NCI-H446 (cell line): ENCODE measurements around the gene LAMTOR3.
A peak's percentile ranks its signal among the peaks of the same experiment; 100 is the strongest.

ENCODE experiments used
- DNase-seq, 2 experiments: peaks; one replicate each; lab custom pipeline; 2025; lab: John Stamatoyannopoulos, UW

The LAMTOR3 gene

GRCh38 chr4:99861120-99861905, 32.9 kb downstream of the LAMTOR3 start:
- no peak for DNase-seq

- no peak for DNase-seq
Measured at GRCh38 chr4:99860521-99860920, 33.7 kb downstream of the LAMTOR3 start.

- peak in 1 of 2 experiments; percentile 12 for DNase-seq
Measured at GRCh38 chr4:99859618-99860017, 34.6 kb downstream of the LAMTOR3 start.

GRCh38 chr4:99857307-99857706, 36.9 kb downstream of the LAMTOR3 start:
- DNase-seq = no peak

GRCh38 chr4:99856166-99856565, 38.1 kb downstream of the LAMTOR3 start:
- DNase-seq = no peak

GRCh38 chr4:99855678-99856077, 38.5 kb downstream of the LAMTOR3 start:
- no peak for DNase-seq

GRCh38 chr4:99853999-99854398, 40.2 kb downstream of the LAMTOR3 start:
- DNase-seq = no peak

GRCh38 chr4:99853190-99853589, 41.0 kb downstream of the LAMTOR3 start:
- DNase-seq = no peak

GRCh38 chr4:99852199-99852749, 42.0 kb downstream of the LAMTOR3 start:
- no peak for DNase-seq

GRCh38 chr4:99848591-99849001, 45.6 kb downstream of the LAMTOR3 start:
- no peak for DNase-seq

GRCh38 chr4:99847362-99847976, 46.8 kb downstream of the LAMTOR3 start:
- DNase-seq = no peak

- no peak for DNase-seq
Measured at GRCh38 chr4:99846891-99847290, 47.3 kb downstream of the LAMTOR3 start.

- DNase-seq = no peak
Measured at GRCh38 chr4:99845708-99846469, 48.3 kb downstream of the LAMTOR3 start.

GRCh38 chr4:99845179-99845578, 49.0 kb downstream of the LAMTOR3 start:
- no peak for DNase-seq

GRCh38 chr4:99844048-99844447, 50.2 kb downstream of the LAMTOR3 start:
- no peak for DNase-seq

GRCh38 chr4:99843413-99843812, 50.8 kb downstream of the LAMTOR3 start:
- no peak for DNase-seq

GRCh38 chr4:99841129-99841528, 53.1 kb downstream of the LAMTOR3 start:
- no peak for DNase-seq

- DNase-seq = no peak
Measured at GRCh38 chr4:99838927-99839326, 55.3 kb downstream of the LAMTOR3 start.

- DNase-seq = no peak
Measured at GRCh38 chr4:99835942-99836341, 58.3 kb downstream of the LAMTOR3 start.

- DNase-seq = no peak
Measured at GRCh38 chr4:99834569-99834968, 59.7 kb downstream of the LAMTOR3 start.

- no peak for DNase-seq
Measured at GRCh38 chr4:99833756-99834155, 60.5 kb downstream of the LAMTOR3 start.

- DNase-seq = no peak
Measured at GRCh38 chr4:99832758-99833157, 61.5 kb downstream of the LAMTOR3 start.

- no peak for DNase-seq
Measured at GRCh38 chr4:99832321-99832720, 61.9 kb downstream of the LAMTOR3 start.
